GM19025 (cell line): ENCODE results near the gene RIMKLA.

Experiments used
- ATAC-seq: cut with Tn5 transposase; IDR thresholded peaks from one replicate; pipeline ENCODE4 v1.9.1; 2021; ENCODE audit warnings: mild to moderate bottlenecking, low read depth, moderate library complexity; ENCODE audit not compliant: unreplicated experiment

The RIMKLA gene

DNA sequence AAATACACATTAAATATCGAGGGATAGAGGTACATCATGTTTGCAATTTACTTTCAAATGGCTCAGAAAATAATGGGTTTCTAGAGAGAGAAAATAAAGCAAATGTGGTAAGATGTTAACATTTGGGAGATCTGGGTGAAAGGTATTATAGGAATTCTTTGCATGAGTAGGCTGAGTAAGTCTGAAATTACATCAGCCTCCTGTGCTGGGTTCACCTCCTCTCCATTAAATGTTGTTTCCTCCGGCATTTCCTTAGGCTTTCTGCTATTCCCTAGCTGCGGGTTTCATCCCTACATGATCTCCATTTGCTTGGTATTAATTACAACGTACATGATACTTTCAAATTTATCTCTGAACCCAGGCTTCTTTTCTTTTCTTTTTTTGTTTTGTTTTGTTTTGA is 43.6 kb downstream of the RIMKLA start:
- no peak for ATAC-seq

DNA sequence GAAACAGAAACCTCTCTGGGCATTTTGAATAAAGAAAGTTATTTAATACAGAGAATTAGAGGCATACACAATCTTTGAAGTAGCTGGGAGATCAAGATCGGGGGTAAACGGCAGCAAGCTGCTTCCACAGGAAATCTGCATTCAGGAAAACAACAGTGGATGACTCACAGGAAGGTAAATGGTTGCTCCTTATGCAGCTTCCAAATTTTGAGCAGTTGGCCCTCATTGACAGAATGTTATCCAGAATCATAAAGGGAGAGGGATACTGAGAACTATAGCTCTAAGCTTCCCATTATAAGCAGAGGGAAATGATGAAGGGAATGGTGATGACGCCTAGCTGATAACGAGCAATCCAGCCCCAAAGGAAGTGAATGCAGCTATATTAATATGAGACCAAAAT is 46.6 kb downstream of the RIMKLA start:
- ATAC-seq, result no peak

DNA sequence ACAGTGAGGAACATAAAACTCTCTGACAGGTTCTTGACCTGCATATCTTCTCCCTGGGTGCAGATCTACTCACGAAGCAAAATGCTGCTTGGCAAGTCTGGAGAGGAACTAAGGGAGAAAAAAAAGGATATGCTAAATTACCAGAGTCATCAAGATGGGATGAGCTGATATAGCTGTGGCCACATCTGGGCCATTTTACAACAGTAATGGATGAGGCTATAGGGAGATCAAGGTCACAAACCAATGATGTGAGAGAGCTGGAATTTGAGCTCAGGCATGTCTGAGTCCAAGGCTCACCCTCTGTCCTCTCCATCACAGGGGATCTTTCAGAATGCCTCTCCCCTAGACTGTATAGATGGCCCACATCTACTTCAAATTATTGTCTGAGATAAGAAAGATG is 49.0 kb downstream of the RIMKLA start:
- ATAC-seq, result no peak

DNA sequence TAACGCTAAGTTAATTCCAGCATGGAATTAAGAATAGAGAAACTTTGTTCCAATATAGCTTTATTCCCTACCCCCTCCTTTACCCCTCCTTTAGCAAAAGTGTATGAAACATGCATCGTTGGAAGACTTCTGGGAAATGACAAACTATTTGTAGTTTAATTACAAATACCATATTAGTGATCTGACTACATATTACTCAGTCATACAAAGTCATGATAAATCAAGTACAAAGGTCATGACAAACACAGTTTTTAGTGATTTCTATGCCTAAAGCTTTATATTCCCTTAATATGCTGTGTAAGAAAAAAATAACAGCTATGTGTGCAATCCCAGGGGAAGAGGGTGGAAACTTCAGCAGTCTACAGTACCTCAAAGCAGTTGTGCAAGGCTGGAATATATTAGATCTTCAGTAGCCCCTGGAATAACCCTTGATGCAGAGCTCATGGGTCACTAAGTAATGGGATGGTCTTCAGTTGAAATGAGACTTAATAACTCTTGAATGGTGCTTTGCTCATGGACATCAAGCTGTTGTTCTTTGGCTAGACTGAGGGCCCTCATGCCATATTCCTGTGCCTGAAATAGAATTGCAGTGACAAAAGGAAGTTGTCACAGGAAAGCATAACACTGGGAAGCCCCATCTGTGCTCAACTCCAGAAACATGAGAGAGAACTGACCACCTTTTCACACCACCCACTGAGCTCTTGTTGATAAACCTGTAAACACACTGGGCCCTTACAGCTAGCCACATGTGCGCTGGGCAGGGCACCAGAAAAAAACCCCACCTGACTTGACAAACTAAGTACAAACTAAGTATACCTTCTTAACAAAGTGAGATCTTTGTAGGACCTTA is 49.9 kb downstream of the RIMKLA start:
- ATAC-seq, result no peak

DNA sequence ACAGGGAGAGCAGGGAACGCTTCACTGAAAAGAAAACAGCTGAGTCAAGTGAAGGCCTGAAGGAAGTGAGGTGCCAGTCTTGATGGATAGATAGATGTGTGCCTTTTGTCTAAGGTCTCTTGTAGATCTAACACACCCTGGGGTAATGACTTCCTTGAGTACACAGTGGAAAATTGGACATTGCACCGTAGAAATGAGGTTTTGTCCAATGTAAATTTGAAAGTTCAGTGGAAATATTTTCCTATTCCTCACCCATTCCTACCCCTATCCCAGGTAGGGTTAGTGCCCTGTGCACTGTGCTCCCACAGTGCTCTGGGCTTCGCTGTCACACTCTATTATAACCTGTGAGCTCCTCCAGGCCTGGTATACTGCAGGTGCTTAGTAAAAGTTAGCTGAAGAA is 50.9 kb downstream of the RIMKLA start:
- no peak for ATAC-seq

DNA sequence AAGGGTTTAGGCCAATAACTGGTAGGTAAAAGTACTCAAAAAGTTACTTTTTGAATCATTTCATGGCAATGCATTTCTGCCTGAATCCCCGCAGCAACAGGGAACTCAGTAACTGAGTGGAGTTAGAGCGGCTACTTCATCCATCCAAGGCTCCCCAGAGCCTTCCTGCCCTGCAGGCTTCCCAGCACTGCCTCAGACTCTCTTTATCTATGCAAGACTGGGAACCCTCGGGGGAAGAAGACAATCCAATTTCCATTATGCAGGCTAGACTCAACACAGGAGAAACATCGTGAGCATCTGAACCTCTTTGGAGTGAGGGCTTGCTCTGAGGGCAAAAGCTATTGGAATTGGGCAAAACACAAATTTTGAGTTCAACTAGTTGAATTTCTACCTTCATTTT is 52.1 kb downstream of the RIMKLA start:
- ATAC-seq, result no peak

DNA sequence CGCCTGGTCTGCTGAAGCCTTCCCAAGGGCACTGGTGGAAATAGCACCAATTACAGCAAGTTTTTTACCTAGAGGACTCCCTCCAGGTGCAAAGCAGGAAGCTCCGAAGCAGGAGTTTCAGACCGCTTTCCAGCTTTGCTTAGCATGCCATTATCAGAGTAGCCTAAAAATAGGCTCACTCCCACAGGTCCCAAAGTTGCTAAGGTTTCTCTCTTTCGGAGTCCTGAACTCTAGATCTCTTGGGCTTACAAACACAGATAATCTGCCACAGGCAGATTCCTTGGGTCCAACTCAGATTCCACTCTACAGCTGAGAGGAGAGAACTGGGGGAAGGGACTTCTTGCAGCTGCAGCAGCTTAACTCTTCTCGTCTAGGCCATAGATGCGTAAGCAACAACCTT is 52.8 kb downstream of the RIMKLA start:
- ATAC-seq, result no peak

DNA sequence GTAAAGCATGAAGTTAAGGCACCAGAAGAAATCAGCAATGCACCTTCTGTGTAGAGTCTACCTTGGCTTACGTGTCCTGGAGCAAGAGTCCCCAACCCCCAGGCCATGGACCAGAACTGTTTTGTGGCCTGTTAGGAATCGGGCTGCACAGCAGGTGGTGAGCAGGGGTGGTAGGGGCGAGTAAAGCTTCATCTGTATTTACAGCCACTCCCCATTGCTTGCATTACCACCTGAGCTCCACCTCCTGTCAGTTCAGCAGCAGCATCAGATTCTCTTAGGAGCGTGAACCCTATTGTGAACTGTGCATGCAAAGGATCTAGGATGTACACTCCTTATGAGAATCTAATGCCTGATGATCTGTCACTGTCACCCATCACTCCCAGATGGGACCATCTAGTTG is 53.7 kb downstream of the RIMKLA start:
- ATAC-seq, result no peak

DNA sequence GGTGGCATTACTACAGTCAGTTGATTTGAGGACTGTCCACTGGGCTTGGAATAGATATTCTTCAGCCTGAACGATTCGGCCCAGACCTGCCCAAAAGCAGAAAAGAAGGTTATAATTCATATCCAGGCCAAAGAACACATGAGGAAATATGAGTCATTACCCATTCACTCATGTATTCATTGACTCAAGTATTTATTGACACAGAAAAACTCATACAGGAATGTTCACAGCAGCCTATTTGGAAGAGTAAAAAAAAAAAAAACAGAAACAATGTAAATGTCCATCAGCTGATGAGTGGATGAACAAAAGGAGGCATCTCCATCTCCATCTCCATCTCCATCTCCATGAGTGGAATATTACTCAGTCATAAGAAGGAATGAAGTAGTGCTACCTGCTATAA is 59.3 kb downstream of the RIMKLA start:
- no peak for ATAC-seq

DNA sequence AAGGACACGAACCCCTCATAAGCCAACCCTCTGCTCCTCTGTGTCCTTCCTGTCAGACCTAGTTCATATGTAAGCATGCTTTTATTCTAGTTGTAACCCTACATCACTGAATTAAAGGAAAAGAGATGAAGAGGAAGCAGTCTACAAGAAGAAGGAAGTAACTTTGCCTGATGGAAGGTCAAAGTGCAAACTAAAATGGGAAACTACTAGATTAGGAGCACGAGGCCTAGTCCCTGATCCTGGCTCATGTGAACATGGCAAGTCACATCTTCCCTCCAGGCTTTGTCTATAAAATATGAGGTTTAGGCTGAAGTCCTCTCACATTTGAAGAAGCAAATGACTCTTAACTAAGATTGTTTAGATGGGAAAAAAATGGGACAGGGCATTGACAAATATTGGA is 62.1 kb downstream of the RIMKLA start:
- no peak for ATAC-seq

DNA sequence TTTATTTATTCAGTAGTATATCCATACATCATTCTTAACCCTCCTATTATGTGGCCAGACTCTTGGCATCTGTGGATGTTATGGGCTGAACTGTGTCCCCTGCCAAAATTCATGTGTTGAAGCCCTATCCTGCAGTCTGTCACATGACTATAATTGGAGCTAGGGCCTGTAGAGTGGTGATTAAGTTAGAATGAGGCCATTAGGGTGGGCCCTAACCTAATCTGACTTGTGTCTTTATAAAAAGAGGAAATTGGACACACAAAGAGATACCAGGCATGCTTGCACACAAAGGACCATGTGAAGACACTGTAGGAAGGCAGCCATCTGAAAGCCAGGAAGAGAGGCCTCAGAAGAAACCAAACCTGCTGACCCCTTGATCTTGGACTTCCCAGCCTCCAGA is 68.7 kb downstream of the RIMKLA start:
- no peak for ATAC-seq

DNA sequence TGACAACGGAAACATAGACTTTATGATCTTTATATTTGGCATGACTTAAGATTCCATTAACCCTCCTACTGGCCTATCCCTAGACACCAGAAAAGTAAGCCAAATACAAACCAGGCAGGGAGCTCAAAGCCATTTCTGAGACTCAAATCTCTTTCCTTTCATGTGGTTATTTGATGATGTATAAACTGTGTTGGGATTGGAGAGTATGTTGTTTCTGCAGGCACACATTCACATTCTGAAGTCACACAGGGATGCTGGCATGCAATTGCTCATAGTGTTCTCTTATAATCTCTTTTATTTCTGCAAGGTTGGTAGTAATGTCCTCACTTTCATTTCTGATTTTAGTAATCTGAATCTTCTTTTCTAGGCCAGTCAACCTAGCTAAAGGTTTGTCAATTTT is 69.5 kb downstream of the RIMKLA start:
- no peak for ATAC-seq

DNA sequence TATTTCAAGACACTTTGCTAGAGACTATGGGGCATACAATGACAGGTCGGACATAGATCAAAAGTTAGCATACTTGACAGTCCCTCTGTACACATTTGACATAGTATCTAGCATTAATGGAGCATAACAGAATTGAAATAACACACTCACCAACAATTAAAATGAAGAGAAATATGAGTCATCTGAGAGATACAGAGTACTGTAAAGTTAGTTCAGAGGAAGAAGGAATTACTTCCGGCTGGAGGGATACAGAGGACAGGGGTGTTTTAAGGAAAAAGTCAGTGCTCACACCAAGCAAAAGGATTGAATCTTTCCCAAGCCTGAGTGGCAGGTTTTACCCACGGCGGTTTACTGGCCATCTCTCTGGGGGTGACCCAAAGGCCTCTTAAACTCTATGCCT is 72.8 kb downstream of the RIMKLA start:
- no peak for ATAC-seq

DNA sequence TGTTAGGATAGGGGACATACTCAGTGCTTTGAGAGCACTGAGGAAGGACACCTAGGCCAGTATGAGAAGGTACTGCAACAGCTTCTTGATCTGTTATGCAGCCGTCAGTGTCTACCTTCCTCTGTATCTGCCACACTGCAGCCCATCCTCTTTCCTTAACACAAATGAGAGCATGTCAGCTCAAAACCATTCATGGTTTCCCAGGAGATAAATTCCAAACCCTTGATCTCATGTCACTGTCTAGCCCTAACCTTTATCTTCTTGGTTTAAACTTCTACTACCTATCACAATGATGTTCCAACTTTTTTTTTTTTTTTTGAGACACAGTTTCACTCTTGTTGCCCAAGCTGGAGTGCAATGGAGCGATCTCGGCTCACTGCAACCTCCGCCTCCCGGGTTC is 73.8 kb downstream of the RIMKLA start:
- no peak for ATAC-seq

DNA sequence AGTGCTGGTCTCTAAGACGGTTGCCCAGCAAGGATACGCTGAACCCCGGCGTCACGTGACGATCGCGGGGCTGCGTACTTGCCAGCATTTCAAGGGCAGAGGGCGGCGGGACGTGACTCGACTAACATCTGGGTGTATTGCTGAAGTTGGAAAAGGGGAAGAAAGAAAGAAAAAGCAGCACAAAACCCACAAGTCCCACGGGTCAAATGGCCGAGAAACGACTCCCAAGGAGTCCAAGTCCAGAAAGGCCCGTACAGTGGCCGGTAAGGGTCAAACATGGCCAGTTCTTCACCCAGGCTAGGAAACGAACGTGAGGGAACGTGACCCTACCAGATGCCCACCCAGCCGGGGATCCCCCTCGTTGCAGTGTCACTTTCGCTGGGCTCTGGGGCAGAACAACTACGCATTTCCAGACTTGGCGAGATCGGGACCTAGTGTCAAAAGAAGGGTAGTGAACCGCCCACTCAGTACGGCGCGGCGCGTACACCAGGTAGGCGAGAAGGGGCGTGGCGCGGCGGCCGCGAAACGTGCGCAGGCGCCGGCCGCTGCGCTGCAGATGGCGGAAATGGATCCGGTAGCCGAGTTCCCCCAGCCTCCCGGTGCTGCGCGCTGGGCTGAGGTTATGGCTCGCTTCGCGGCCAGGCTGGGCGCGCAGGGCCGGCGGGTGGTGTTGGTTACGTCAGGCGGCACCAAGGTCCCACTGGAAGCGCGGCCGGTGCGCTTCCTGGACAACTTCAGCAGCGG is 75.6 kb downstream of the RIMKLA start, which contains the start of the genes PPCS and ZMYND12:
PPCS (plus strand) TSS at position 534 of the 744 bp plus-strand sequence; CDS start at position 557, 23 bp downstream.
ZMYND12 (minus strand) TSS at position 13 of the 744 bp plus-strand sequence. CDS start 25 bp downstream, outside the sequence.
- ATAC-seq, result peak; percentile 77

DNA sequence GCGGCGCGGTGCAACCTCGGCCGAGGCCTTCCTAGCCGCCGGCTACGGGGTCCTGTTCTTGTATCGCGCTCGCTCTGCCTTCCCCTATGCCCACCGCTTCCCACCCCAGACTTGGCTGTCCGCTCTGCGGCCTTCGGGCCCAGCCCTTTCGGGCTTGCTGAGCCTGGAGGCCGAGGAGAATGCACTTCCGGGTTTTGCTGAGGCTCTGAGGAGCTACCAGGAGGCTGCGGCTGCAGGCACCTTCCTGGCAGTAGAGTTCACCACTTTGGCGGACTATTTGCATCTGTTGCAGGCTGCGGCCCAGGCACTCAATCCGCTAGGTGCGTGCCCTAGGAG is 76.1 kb downstream of the RIMKLA start:
- ATAC-seq, result peak; percentile 60

DNA sequence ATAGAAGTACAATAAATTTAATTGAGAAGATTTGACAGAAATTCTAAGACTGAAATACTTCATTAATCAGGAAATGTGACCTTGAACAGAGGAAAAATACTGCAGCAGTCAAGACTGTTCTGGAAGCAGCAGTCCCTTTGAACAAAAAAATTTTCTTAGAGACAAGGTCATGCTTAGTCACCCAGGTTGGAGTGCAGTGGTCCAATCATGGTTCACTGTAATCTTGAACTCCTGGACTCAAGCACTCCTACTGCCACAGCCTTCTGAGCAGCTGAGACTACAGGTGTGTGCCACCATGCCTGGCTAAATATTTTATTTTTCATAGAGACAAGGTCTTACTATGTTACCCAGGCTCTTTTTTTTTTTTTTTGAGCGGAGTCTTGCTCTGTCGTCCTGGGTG is 80.6 kb downstream of the RIMKLA start:
- ATAC-seq, result no peak

DNA sequence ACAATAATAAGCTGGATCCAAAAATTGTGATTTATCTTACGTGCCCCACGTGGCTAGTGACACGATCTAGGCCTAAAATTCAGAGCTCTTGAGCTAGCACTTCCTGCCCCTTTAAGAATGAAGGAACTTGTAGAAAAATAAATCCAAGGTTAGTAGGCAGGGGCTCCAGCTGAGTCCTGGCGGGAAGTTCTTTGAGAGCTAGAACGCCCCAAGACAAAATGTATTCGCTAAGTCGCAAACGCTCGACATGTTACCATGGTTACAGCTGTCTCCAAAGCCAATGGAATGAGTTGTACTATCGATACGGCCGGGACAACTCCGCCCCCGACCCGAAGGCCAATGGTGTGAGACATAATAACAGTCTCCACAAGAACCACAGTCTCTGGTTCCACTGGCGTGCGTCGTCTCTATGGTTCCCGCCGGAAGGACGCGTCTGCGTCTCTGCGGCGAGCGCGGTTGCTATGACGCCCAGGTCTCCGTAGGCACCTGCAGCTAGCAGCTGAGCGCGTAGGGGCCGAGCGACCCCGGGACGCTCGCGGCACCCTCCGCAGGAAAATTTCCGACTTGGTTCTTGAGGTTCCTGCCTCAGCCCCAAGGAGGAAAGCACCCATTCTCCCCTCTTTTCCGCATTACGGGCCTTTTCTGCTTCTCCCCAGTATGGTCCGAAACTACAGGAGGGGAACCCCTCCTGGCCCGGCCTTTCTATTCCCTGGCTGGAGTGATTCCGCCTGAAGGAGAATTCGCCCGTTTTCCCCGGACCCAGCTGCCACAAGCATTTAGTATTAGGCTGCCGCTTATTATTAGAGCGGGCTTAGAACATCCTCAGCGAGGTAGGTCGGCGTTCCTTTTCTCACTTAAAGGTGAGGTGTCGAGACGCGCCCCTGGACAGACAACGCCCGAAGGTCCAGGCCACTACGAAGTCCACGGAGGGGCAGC is 82.5 kb downstream of the RIMKLA start, which contains the start of gene CCDC30:
CCDC30 (plus strand) TSS at position 459 of the 936 bp plus-strand sequence. CDS start 17,266 bp downstream, outside the sequence.
- ATAC-seq, result peak; percentile 100

DNA sequence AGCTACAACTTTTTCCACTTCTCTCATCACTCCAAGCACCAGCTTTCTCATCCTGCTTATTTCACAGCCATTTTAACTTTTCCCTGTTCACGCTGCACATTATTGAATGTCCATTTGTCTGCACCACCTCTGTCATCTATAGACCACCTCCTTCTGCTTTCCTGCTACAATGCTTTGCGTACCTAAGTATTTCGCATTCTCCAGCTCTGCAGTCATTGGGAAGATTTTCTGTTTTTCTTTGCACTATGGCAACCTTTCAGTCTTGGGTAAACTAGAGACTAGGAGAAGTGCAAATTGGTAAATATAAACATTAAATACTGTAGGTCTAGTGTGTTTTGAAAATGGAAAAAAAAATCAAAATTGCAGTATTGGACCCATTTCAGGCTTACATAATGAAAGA is 83.3 kb downstream of the RIMKLA start:
- no peak for ATAC-seq

DNA sequence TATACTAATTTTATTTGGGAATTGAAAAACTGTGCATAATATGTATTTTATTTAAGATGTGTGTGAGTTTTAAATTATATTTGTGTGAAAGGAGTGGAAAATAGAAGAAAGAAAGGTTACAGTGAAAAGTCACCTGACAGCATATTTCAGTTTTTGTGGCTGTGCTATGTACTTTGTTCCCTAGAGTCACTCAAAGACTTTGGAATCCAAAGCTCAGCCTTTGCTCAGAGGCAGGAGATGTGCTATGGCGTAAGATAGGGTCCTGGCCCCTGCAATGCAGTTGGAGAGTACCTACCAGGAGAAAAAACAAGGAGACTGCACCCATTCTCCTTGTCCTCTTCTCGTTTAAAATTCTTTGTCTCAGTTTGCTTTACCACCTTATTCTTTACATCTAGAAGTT is 85.4 kb downstream of the RIMKLA start:
- no peak for ATAC-seq

DNA sequence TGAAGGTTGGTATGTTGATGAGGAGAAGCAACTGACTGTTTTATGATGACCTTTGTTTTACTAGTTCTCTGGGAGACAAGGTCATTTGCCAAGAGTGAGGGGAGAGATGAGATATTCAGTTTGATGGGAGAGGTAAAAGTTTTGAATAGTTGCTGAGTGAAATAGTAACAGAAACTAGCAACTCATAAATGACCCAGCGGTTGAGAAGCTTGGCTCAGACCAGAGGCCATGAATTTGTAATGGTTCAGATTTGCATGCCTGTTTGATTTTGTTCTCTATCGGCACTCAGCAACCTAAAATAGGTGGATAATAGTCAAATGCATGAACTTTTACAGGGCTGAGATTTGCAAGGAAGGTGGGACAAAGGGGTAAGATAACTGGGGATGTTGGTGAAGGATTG is 89.1 kb downstream of the RIMKLA start:
- no peak for ATAC-seq
